Gastrocnemius medialis (tissue), 4 donors: ENCODE measurements around the gene BCL11B. TPM values are rescaled to one million over a fixed set of nuclear protein-coding genes. Genes with fewer than 3 reads are reported as not detected.

ENCODE experiments used
- ATAC-seq, 2 donors: fragments of 150-250 bp; one replicate each; pipeline ENCODE4 v1.9.1; 2016
- DNase-seq, 2 donors: peaks; one replicate each; pipeline ENCODE4 v3.0.0-alpha.2; 2019
- H3K27ac ChIP-seq, 4 donors: fragments of 200-600 bp; sonication (generic); 1 replicate in 1 of 4; 2 replicates in 3 of 4; pipeline ENCODE4 v1.5.1; 2016 to 2018; ENCODE audit warnings: mild to moderate bottlenecking in 2 of 4, moderate library complexity in 1 of 4
- H3K27me3 ChIP-seq, 3 donors: fragments of 200-600 bp; sonication (generic) in 2 of 3; 1 replicate in 1 of 3; 2 replicates in 2 of 3; pipeline versions ENCODE4 v1.5.1 to v1.6.0; 2016 to 2019; ENCODE audit warnings: mild to moderate bottlenecking in 1 of 3, moderate library complexity in 1 of 3
- H3K36me3 ChIP-seq, 2 donors: fragments of 200-600 bp; sonication (generic) in 1 of 2; one replicate each; pipeline ENCODE4 v1.5.1; 2017 to 2018
- H3K4me1 ChIP-seq, 2 donors: fragments of 200-600 bp; sonication (generic) in 1 of 2; one replicate each; pipeline ENCODE4 v1.5.1; 2016 to 2017; ENCODE audit warnings: mild to moderate bottlenecking in 2 of 2
- H3K4me3 ChIP-seq, 4 donors: fragments of 200-600 bp; sonication (generic) in 3 of 4; 1 replicate in 1 of 4; 2 replicates in 3 of 4; pipeline ENCODE4 v1.5.1; 2016 to 2019; ENCODE audit warnings: mild to moderate bottlenecking in 2 of 4
- H3K9me3 ChIP-seq, 3 donors: fragments of 200-600 bp; sonication (generic) in 2 of 3; 1 replicate in 1 of 3; 2 replicates in 2 of 3; pipeline ENCODE4 v1.5.1; 2016 to 2019
- POLR2A ChIP-seq, 2 donors: fragments of 450-650 bp; IDR thresholded peaks; one replicate each; pipeline ENCODE4 v1.6.1; 2017; ENCODE audit warnings: antibody characterized with exemption in 2 of 2, mild to moderate bottlenecking in 2 of 2, moderate library complexity in 2 of 2
- in situ Hi-C, 4 donors: fragments of 200-750 bp; cut with MboI; loops; one replicate each; pipeline versions ENCODE4 v1.15.0 to v1.8.0; 2017; ENCODE audit warnings: low sequenced_read_pairs in 4 of 4
- intact Hi-C: fragments of 100-400 bp; cut with DNase I; formaldehyde crosslinking; loops from one replicate; pipeline ENCODE4 v1.15.1; 2023; ENCODE audit warnings: low total_unique reads
- total RNA-seq, 4 donors: library from RNA; depleted of rRNA; stranded (reverse); fragments of >200 nt; gene quantifications; one replicate each; pipeline versions ENCODE4 v1.1.0 to v1.2.3, GENCODE V29; 2016
- TF ChIP-seq, protein P1 (sequence below), 5 experiments: fragments of 450-650 bp in 3 of 5; fragments of 200-600 bp in 2 of 5; sonication (generic) in 2 of 5; IDR thresholded peaks in 4 of 5; conservative IDR thresholded peaks in 1 of 5; 1 replicate in 4 of 5; 2 replicates in 1 of 5; pipeline ENCODE4 v1.5.1; 2016 to 2019; ENCODE audit warnings: antibody characterized with exemption in 5 of 5, mild to moderate bottlenecking in 3 of 5, moderate library complexity in 3 of 5

The BCL11B gene
- total RNA-seq, 4 donors from 2014 or later: 0.05 to 0.62 (median 0.18) TPM; not detected in 1

DNA sequence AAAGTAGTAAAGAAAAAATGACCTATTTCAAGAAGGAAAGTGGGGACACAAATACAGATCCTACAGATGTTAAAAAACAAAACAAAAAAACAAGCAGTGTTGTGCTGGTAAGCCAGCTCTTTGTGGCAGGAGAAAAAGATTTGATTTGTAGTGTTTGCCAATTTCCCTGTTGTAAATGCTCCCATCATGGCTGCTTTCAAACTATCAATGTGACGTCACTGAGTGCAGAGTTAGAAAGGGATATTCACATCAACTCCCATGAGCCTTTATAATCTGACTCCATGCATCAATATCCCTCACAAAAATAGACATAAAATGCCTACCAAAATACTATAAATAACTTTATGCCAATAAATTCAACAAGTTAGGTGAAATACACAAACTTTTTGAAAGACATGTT lies 32.2 kb upstream of the BCL11B start:
- no peaks in the 10 kb centered on the region for H3K36me3 ChIP-seq
- intact Hi-C loops: no loop called here
- in situ Hi-C loops: no loop called here
- H3K27me3 ChIP-seq: no peaks in the 10 kb centered on the region
- no peak overlapping the region for H3K4me3 ChIP-seq
- no peak overlapping the region for H3K27ac ChIP-seq
- DNase-seq (no peak), ATAC-seq (no peak)
- no peaks in the 10 kb centered on the region for H3K9me3 ChIP-seq
- no peak for TF ChIP-seq POLR2A (IDR thresholded peaks at IDR 0.05)
- TF ChIP-seq, protein P1, sequence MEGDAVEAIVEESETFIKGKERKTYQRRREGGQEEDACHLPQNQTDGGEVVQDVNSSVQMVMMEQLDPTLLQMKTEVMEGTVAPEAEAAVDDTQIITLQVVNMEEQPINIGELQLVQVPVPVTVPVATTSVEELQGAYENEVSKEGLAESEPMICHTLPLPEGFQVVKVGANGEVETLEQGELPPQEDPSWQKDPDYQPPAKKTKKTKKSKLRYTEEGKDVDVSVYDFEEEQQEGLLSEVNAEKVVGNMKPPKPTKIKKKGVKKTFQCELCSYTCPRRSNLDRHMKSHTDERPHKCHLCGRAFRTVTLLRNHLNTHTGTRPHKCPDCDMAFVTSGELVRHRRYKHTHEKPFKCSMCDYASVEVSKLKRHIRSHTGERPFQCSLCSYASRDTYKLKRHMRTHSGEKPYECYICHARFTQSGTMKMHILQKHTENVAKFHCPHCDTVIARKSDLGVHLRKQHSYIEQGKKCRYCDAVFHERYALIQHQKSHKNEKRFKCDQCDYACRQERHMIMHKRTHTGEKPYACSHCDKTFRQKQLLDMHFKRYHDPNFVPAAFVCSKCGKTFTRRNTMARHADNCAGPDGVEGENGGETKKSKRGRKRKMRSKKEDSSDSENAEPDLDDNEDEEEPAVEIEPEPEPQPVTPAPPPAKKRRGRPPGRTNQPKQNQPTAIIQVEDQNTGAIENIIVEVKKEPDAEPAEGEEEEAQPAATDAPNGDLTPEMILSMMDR (IDR thresholded peaks at IDR 0.05 in 4 of 5, conservative IDR thresholded peaks at IDR 0.05 in 1 of 5): no peak
- no peaks in the 10 kb centered on the region for H3K4me1 ChIP-seq

DNA sequence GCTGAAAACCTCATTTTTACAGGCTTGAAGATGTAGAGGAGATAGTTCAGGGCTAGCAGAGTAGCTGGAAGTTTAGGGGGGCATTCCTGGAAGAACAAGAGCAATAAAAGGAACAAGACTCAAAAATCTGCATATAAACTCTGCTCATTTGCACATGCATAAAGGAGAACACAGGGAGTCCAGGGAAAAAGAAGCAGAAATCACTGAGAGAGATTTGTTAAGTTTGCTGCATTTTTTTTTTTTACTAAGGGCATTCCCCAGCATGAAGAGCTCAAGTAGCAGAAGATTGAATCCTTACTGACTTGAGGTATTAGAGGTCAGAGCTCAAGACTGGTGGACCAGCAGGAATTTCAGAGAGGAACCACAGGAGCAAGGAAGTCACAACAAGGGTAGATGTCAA lies 28.2 kb upstream of the BCL11B start:
- no peak for TF ChIP-seq POLR2A (IDR thresholded peaks at IDR 0.05)
- TF ChIP-seq, protein P1 (IDR thresholded peaks at IDR 0.05 in 4 of 5, conservative IDR thresholded peaks at IDR 0.05 in 1 of 5): no peak
- intact Hi-C loops: no loop called here
- no peaks in the 10 kb centered on the region for H3K36me3 ChIP-seq
- H3K27me3 ChIP-seq: no peaks in the 10 kb centered on the region
- DNase-seq (no peak), ATAC-seq (no peak)
- H3K27ac ChIP-seq: no peak overlapping the region
- H3K4me3 ChIP-seq: no peak overlapping the region
- H3K4me1 ChIP-seq: no peaks in the 10 kb centered on the region
- H3K9me3 ChIP-seq: no peaks in the 10 kb centered on the region
- in situ Hi-C loops: no loop called here

DNA sequence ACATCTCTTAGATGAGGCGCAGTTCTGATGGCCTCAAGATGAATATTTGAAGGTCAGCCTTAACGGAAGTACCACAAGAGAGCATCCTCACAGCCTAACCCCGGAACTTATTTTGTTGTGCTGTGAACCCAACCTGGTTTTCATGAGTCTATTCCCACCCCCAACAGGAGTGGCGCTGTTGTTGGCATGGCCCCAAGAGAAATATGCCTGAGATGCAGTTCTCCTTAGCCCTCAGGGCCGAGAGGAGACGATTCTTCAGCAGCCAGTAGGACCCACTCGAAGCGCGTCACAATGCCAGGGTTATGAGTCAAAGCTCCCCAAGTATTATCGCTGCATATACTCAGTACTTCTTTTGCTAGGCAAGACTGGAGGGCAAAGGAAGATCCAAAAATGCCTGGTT lies 24.5 kb upstream of the BCL11B start:
- H3K27ac ChIP-seq: no peak overlapping the region
- H3K4me3 ChIP-seq: no peak overlapping the region
- no peak for TF ChIP-seq POLR2A (IDR thresholded peaks at IDR 0.05)
- TF ChIP-seq, protein P1 (IDR thresholded peaks at IDR 0.05 in 4 of 5, conservative IDR thresholded peaks at IDR 0.05 in 1 of 5): no peak
- H3K36me3 ChIP-seq: no peaks in the 10 kb centered on the region
- in situ Hi-C loops (no loop called here), intact Hi-C loops (no loop called here)
- DNase-seq (no peak), ATAC-seq (no peak)
- no peaks in the 10 kb centered on the region for H3K27me3 ChIP-seq
- no peaks in the 10 kb centered on the region for H3K9me3 ChIP-seq
- no peaks in the 10 kb centered on the region for H3K4me1 ChIP-seq

DNA sequence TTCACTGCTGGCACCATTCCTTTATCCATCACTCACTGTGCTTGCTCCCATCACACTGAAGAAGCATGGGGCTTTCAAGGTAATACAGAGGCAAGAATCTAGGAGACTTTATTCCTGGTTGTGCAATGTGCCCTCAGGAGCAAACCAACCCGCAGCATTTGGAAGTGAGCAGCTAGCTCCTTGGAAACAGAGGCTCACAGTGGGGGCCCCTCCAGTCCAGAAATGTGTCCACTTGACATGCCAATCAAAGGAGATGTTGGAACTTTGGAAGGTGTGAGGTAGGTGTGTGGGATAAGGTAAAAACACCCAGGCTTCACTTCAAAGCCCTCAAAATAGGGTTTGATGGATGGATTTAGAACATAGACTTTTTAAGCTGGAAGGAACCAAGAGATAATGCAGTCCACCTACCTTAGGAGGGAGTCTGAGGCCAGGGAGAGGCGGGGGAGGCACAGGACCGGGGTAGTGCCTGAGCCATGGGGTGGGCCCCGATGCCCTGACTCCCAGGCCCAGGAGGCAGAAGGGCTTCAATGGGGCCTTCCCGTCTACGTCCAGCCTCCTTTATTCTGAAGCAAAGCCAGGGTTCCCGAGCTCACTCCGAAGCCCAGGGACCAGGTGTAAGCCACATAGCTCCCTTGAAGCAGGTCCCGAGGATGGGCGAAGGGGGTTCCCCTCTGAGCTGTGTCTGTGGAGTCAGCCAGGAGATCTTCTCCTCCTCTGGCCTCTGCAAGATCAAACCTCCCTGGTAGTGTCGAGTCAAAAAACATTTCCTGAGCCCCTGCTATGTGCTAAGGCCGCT lies 17.6 kb upstream of the BCL11B start:
- no peak for DNase-seq
- Histone ChIP-seq H3K4me1 (no peaks in the 10 kb centered on the region), H3K36me3 (no peaks in the 10 kb centered on the region), H3K4me3 (no peak overlapping the region), H3K27ac (no peak overlapping the region), H3K9me3 (no peaks in the 10 kb centered on the region), H3K27me3 (no peaks in the 10 kb centered on the region)
- in situ Hi-C loops (no loop called here), intact Hi-C loops (no loop called here)
- no peak for ATAC-seq
- TF ChIP-seq, protein P1 (IDR thresholded peaks at IDR 0.05 in 4 of 5, conservative IDR thresholded peaks at IDR 0.05 in 1 of 5): no peak
- no peak for TF ChIP-seq POLR2A (IDR thresholded peaks at IDR 0.05)
